ENCODE results near the gene SH3D19.

The SH3D19 gene

GRCh38 chr4:151193414-151193813, 132.0 kb downstream of the SH3D19 start:
- ATAC-seq (ENCODE audit: insufficient read depth, low read depth) = no peak

GRCh38 chr4:151192556-151193235, 132.7 kb downstream of the SH3D19 start:
- H3K27me3 ChIP-seq (ENCODE audit: insufficient read depth, low read length, poor library complexity) = no peaks in the 10 kb centered on the region
- no peaks in the 10 kb centered on the region for H3K36me3 ChIP-seq (ENCODE audit: insufficient read depth, low read length)
- no peaks in the 10 kb centered on the region for H4K20me1 ChIP-seq (ENCODE audit: insufficient read depth, low read length)
- H3K79me2 ChIP-seq (ENCODE audit: insufficient read depth, low read length) = no peaks in the 10 kb centered on the region
- no peak for DNase-seq
- H3K9me3 ChIP-seq (ENCODE audit: insufficient read depth, low read length, severe bottlenecking) = no peaks in the 10 kb centered on the region
- ATAC-seq (ENCODE audit: insufficient read depth, low read depth) = no peak
- no peak overlapping the region for H3K9ac ChIP-seq (ENCODE audit: low read depth, low read length)
- H3K4me1 ChIP-seq (ENCODE audit: insufficient read depth, low read length) = no peaks in the 10 kb centered on the region
- no peak overlapping the region for H3K4me3 ChIP-seq (ENCODE audit: low read depth in 1 of 2, low read length in 2 of 2)
- TF ChIP-seq EZH2 (IDR thresholded peaks at IDR 0.05; ENCODE audit: borderline replicate concordance, low read depth, low read length, severe bottlenecking) = no peak
- TF ChIP-seq, protein P1, sequence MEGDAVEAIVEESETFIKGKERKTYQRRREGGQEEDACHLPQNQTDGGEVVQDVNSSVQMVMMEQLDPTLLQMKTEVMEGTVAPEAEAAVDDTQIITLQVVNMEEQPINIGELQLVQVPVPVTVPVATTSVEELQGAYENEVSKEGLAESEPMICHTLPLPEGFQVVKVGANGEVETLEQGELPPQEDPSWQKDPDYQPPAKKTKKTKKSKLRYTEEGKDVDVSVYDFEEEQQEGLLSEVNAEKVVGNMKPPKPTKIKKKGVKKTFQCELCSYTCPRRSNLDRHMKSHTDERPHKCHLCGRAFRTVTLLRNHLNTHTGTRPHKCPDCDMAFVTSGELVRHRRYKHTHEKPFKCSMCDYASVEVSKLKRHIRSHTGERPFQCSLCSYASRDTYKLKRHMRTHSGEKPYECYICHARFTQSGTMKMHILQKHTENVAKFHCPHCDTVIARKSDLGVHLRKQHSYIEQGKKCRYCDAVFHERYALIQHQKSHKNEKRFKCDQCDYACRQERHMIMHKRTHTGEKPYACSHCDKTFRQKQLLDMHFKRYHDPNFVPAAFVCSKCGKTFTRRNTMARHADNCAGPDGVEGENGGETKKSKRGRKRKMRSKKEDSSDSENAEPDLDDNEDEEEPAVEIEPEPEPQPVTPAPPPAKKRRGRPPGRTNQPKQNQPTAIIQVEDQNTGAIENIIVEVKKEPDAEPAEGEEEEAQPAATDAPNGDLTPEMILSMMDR (IDR thresholded peaks at IDR 0.05; ENCODE audit: borderline replicate concordance, extremely low read depth, low read length, poor library complexity, severe bottlenecking) = no peak
- no peak overlapping the region for H2AFZ ChIP-seq (ENCODE audit: low read depth, low read length)
- no peak overlapping the region for H3K27ac ChIP-seq (ENCODE audit: low read length)
- H3K4me2 ChIP-seq (ENCODE audit: insufficient read depth, low read length) = no peak overlapping the region

More at GRCh38 chr4:151193414-151193813, 132.0 kb downstream of the SH3D19 start:
- Histone ChIP-seq H3K4me3 (ENCODE audit: low read depth in 1 of 2, low read length in 2 of 2) (no peak overlapping the region), H3K4me1 (ENCODE audit: insufficient read depth, low read length) (no peaks in the 10 kb centered on the region), H3K27ac (ENCODE audit: low read length) (no peak overlapping the region), H4K20me1 (ENCODE audit: insufficient read depth, low read length) (no peaks in the 10 kb centered on the region), H3K9ac (ENCODE audit: low read depth, low read length) (no peak overlapping the region), H3K79me2 (ENCODE audit: insufficient read depth, low read length) (no peaks in the 10 kb centered on the region), H3K36me3 (ENCODE audit: insufficient read depth, low read length) (no peaks in the 10 kb centered on the region), H3K9me3 (ENCODE audit: insufficient read depth, low read length, severe bottlenecking) (no peaks in the 10 kb centered on the region), H3K27me3 (ENCODE audit: insufficient read depth, low read length, poor library complexity) (no peaks in the 10 kb centered on the region), H2AFZ (ENCODE audit: low read depth, low read length) (no peak overlapping the region), H3K4me2 (ENCODE audit: insufficient read depth, low read length) (no peak overlapping the region)
- no peak for TF ChIP-seq EZH2 (IDR thresholded peaks at IDR 0.05; ENCODE audit: borderline replicate concordance, low read depth, low read length, severe bottlenecking)
- TF ChIP-seq, protein P1 (IDR thresholded peaks at IDR 0.05; ENCODE audit: borderline replicate concordance, extremely low read depth, low read length, poor library complexity, severe bottlenecking) = no peak
- DNase-seq = no peak

DNA sequence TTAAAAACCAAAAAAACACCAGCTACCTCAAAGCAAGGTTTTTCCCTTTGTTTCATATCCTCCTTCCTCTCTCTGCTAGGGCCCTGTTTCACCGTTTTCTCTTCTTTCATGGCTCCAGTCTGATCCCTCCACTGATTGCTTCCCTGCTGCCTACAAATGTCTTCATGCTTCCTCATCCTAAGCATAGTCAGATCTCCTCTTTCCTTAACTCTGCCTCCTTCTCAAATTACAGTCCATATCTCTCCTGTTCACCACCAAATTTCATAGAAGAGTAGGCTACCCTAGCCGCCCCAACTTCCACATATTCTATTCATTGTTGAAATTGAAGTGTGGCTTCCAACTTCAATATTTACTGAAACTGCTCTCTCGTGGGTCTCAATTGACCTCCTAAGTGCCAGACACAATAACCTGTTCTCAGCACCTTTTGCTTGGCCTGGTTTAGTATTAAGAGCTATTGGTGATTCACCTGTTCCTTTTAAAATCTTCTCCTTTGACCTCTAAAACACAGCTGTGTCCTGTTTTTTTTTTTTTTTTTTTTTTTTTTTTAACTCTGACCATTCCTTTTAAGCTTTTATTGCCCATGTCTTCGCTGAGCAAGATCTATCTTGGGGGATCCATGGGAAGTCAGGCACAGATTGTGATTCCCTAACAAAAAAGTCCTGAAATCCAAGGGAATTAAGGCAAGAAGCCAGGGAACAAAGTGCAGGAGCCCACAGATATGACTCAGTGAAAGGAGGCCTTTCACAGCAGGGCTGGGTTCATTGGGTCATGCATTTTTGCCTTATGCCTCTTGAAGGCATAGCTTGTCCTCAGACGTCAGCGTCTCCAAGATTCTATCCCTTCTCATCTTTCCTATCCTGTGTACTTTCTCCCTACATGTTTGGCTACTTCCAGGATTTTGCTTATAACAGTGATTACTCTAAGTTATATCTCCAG, 140.6 kb downstream of the SH3D19 start:
- DNase-seq = no peak
- TF ChIP-seq, protein P1 (IDR thresholded peaks at IDR 0.05; ENCODE audit: borderline replicate concordance, extremely low read depth, low read length, poor library complexity, severe bottlenecking) = no peak
- no peak for TF ChIP-seq EZH2 (IDR thresholded peaks at IDR 0.05; ENCODE audit: borderline replicate concordance, low read depth, low read length, severe bottlenecking)
- peaks cover 3% of the 10 kb centered on the region for H3K27me3 ChIP-seq (ENCODE audit: insufficient read depth, low read length, poor library complexity)
- H3K36me3 ChIP-seq (ENCODE audit: insufficient read depth, low read length) = no peaks in the 10 kb centered on the region
- ATAC-seq (ENCODE audit: insufficient read depth, low read depth) = no peak
- no peaks in the 10 kb centered on the region for H4K20me1 ChIP-seq (ENCODE audit: insufficient read depth, low read length)
- H3K9me3 ChIP-seq (ENCODE audit: insufficient read depth, low read length, severe bottlenecking) = no peaks in the 10 kb centered on the region
- H3K79me2 ChIP-seq (ENCODE audit: insufficient read depth, low read length) = no peaks in the 10 kb centered on the region
- no peak overlapping the region for H3K4me2 ChIP-seq (ENCODE audit: insufficient read depth, low read length)
- no peak overlapping the region for H3K4me3 ChIP-seq (ENCODE audit: low read depth in 1 of 2, low read length in 2 of 2)
- no peaks in the 10 kb centered on the region for H3K4me1 ChIP-seq (ENCODE audit: insufficient read depth, low read length)
- no peak overlapping the region for H3K9ac ChIP-seq (ENCODE audit: low read depth, low read length)
- H3K27ac ChIP-seq (ENCODE audit: low read length) = no peak overlapping the region
- H2AFZ ChIP-seq (ENCODE audit: low read depth, low read length) = no peak overlapping the region
